CD4-positive, alpha-beta T cell treated with Interferon alpha-2 for 1 hour (primary cell): ENCODE data around the gene EPB41L4B.
"Not testable (repeated sequence)": the region's sequence is repeated elsewhere in the genome, so short reads cannot be mapped to it uniquely, and the experiment has no call there.

ENCODE experiments used
- DNase-seq, 2 donors: peaks; one replicate each; pipeline ENCODE4 v3.0.0-alpha.2; 2020 to 2022

Gene EPB41L4B

GRCh38 chr9:109295221-109296130 lies 25.4 kb downstream of the EPB41L4B start:
- DNase-seq, result no peak

- DNase-seq, result no peak
Measured at GRCh38 chr9:109290385-109290784, 30.5 kb downstream of the EPB41L4B start.

DNA sequence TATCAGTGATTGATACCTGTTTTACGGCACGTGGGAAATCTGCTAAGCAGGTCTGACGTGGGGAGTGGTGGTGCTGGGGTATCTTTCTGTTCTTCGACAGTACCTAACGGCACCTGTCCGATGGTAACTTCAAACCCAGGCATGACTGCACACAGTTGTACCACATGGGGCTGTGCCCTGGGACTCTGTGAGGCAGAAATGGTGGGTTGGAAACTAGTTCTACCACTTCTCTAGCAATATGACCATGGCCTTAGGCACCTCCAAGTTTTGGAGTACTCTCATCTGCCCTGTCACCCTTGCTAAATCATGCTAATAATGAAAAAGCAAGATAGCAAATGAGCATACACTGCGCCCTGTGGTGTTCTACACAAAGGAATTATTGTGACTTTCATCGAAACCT lies 30.9 kb downstream of the EPB41L4B start:
- no peak for DNase-seq

GRCh38 chr9:109289186-109289585 lies 31.7 kb downstream of the EPB41L4B start:
- no peak for DNase-seq

DNA sequence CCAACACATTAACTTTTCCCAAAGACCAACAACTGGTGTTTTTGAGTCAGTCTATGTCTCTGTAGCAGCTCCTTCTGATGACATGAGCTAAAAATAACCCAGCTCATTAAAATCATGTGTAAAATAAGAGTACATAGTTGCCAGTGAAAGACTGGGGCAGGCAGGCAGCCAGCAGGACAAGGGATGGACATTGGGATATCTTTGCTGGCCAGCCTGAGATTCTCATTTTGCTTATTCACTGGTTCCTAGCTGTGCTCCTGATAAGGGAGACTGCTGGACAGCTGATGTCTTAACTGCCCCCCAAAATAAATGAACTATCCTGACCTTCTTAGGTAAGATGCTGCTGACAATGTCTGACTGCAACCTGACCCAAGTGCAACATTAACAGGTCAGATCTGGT lies 33.9 kb downstream of the EPB41L4B start:
- no peak for DNase-seq

DNA sequence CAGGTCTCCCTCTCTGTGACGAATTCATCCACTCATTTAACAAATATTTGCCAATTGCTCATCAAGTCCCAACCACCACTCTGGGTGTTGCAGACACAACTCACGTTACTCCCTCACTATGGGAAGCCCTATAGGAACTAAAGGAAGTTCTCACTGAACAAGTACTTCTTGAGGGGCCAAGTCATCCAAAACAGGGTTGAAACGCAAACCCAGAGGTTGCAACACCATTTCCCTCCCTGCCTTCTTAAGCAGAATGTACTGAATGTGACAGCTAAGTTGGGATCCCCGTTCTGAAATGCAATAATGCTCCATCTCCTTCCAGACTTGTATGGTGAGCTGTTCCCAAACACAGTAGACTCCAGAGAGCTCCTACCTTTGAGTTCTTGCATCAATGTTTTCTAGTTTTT lies 34.3 kb downstream of the EPB41L4B start:
- no peak for DNase-seq

DNA sequence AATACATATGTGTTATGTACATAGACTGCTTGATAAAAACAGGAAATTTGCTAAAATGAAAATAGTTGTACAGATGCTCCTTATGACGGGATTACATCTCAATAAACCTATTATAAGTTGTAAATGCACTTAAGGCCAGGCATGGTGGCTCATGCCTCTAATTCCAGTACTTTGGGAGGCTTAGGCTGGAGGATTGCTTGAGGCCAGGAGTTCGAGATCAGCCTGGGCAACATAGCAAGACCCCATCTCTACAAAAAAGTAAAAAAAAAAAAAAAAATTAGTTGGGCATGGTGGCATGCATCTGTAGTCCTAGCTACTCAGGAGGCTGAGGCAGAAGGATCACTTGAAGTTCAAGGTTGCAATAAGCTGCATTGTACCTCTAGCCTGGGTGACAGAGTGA lies 37.2 kb downstream of the EPB41L4B start:
- not testable (repeated sequence) for DNase-seq

- DNase-seq, result no peak
Measured at GRCh38 chr9:109283012-109283411, 37.8 kb downstream of the EPB41L4B start.

DNA sequence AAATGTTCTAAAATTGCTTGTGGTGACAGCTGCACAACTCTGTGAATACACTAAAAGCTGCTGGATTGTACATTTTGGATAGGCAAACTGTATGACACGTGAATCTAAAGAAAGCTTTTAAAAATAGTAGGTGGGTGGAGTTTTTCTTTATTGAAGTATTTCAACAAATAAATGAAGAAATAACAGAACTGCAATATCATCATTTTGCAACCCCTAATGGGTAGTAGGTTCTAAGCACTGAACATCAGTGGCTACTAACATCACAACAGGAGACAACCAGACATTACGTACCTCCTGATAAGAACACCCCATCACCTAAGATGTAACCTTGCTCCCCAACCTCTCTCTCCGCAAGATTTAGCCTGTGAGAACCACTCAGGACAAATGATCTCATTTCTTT lies 38.6 kb downstream of the EPB41L4B start:
- DNase-seq, result no peak

- DNase-seq, result no peak
Measured at GRCh38 chr9:109281518-109281917, 39.3 kb downstream of the EPB41L4B start.

DNA sequence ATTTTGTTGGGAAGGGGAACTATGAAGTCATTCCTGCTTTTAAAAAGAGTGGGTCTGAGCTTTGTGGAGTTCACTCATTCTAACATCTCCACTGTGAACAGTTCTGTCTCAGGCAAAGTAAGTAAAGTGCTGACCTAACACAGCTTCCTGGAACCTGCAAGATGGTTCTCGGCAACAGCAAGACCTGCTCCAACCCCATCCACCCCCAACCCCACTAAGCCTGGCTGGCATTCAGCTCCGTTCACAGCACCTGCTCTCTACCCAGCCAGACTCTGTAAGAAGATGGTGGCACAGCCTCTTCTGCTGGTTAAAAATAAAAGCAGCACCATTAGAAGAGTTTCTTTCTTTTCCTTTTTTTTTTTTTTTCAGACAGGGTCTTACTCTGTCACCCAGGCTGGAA lies 42.0 kb downstream of the EPB41L4B start:
- DNase-seq, result no peak

GRCh38 chr9:109278216-109278615 lies 42.6 kb downstream of the EPB41L4B start:
- no peak for DNase-seq

- DNase-seq, result no peak
Measured at GRCh38 chr9:109277451-109277850, 43.4 kb downstream of the EPB41L4B start.

DNA sequence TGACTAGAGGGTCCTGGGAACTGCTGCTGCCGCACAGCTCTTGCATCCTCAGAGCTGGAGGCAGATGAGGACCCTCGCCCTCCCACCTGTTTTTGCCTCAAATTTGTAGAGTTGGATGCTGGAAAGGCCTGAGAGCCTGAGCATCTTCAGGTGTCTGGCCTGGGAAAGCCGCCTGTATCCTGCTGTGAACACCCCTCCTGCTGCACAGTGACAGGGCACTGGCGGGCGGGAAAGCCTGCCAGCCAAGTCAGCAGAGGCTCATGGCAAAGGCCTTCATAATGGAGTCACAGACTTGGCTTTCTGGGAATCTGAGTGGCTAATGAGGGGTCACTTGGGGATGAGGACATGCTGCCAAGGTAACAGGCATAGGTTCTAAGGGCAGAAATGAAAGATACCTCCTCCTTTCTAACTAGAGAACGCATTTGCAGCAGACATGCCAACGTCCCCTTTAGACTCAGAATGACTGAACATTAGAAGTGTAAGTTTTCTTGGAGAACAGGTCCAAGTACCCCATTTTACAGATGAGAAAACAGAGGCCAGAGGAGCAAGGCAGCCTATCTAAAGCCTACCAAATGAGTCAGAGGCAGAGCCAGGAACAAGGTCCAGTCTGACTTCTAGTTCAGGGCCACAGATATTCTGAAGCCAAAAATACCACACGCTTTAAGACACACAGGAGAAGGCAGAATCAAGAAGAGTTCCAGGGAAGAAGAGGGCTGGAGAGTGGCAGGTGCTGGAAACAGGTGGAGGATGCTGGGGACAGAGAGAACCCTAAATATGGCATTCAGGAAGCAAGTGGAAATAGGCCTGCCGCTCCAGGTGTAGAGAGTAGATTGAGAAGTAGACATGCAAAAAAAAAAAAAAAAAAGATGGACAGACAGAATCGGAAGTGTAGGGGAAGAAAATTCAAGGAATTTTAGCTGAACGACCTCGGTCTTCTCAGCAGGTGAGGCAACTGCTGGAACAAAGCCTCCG lies 44.1 kb downstream of the EPB41L4B start:
- DNase-seq, result no peak

DNA sequence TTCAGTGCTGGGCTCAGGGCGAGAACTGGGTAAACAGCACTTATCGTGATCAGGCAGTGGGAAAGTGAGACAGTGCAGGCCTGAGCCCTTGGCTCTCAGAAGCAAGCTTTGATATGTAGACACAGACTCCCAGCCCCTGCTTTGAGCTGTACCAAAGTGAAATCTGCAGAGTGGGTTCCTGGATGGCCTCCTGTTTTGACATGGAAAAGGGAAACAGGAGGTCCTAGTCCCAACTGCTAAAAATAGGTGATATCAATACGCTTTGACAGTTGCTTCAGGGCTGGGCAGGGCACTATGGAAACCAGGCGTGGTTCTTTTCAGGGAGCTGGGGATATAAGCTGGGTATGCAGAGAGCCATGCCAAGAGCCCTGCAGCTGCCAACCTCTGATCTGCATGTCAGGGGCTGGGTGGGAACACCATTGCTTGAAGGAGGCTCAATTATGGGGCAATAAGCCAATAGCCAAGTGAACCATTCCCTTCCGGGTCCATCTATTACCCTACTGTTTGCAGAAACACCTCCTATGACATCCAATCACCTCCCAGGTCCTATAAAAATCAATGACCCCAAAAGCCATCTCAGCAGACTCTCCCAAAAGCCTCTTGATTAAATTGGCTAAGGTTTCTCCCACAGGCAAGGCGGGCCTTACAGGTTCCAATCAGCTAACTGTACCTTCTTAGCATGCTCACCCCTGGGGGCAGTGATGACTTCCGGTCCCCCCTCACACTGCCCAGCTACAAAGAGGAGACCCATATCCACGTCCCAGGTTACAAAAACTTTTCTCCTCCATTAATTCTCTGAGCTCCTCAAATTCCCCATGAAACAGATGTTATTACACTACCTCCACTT lies 45.8 kb downstream of the EPB41L4B start:
- DNase-seq, result no peak

- no peak for DNase-seq
Measured at GRCh38 chr9:109273869-109274268, 47.0 kb downstream of the EPB41L4B start.

- DNase-seq, result no peak
Measured at GRCh38 chr9:109272745-109273144, 48.1 kb downstream of the EPB41L4B start.

GRCh38 chr9:109272045-109272444 lies 48.8 kb downstream of the EPB41L4B start:
- DNase-seq, result no peak

DNA sequence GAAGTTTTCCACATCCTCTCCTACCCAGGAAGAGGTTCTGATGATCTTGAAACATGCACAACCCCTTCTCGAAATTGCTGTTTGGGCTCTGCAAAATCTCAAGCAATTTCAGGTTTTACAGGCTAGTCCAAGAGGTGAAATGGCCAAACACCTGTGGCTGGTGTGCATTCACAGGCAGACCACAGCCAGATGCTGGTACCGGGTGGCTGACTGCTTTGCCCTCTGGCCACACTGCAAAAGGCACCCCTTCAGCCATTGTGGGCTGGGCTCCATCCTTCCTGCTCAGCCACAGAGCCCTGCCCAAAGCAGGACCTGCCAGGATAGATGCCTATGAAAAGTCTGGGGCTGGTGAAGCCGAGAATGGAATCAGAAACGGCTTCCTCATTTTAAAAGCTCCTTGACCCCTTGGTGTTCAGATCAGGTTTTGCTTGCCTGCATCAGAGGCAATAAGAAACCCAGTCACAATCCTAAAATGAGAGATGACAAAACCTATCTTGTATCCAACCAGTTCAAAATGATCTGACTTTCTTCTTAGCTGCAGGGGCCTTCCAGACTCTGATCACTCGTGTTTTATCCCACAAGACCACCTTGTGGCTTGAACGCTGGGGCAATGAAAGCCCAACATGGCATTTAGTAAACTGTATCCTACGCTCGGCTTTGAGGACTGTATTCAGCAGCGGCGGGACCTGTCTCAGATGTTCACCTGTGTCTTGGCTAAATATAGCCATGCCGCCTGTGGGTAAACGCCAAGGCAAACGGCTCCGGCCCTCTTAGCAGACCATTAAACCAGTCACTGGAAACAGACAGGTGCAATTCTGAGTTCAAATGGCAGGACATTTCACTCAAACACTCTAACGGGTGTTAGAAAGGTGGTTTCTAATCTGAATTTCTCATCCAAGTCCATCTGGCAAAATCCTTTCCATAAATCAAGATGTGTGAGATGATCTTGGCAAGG lies 49.6 kb downstream of the EPB41L4B start:
- DNase-seq, result no peak

DNA sequence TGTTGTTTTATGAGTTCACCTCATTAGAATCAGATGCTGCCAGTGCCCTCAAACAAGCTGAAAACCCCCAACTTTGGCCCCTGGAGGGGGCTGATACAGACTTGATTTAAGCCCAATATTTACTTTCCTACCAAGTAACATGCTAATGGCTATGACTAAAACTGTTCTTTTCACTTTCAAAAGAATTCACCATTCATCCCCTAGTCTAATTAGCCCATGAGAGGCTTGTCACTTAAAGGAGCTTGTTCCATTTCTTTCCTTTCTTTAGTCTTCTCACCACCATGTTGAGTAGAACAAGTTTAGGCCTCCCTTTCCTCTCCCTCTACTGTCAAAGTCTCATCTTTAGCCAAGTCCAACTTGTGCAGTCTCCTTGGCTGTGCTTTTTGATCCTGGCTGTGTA lies 50.4 kb downstream of the EPB41L4B start:
- DNase-seq, result no peak

DNA sequence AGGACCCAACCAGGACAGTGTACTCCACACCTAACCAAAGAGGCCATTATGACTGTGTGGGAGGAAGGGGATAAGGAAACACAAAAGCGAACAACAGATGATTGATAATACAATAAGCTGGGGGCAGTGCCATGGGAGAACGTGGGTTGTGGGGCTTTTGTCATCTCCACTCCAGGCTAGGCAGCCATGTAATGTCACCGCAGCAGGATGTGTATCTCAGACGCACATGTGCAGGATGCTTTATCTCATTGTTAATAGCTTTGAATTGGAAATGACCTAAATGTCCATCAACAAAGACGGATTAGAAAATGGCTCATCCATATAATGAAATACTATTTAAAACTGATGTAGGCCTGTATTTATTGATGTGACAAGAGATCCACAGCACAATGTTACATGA lies 51.0 kb downstream of the EPB41L4B start:
- no peak for DNase-seq

DNA sequence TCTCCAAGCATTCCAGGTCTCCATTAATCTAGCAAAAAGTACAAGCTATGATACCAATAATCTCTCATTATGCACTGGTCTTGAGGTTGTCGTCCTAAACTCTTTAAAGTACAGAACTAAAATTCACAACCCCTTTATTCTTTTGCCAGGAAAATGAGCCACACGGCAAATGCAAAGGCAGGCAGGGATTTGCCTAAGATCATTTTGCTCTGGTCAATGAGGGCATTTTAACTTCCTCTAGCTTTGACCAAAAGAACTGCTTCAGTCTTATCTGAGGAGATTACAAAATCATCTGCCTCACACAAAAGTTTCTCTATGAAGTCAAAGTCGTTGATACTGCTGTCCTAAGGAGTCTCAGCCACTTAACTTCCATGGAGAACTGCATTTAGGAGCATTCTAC lies 51.8 kb downstream of the EPB41L4B start:
- DNase-seq, result no peak
